Liver (tissue), 9 donors: ENCODE results near the gene PITPNB. TPM values are rescaled to one million over a fixed set of nuclear protein-coding genes. Genes with fewer than 3 reads are reported as not detected.

Experiments used
- DNase-seq: peaks from one replicate; pipeline ENCODE4 v3.0.0-alpha.2; 2017; ENCODE audit warnings: low spot score
- H3K27ac ChIP-seq, 2 donors: one replicate each; pipeline ENCODE4 v1.7.0; 2013; ENCODE audit warnings: inconsistent platforms in 2 of 2, low read length in 2 of 2, control low read depth in 1 of 2, low read depth in 1 of 2, mild to moderate bottlenecking in 1 of 2
- H3K27me3 ChIP-seq, 4 donors: one replicate each; pipeline versions ENCODE4 v1.6.1 to v1.7.0; 2013; ENCODE audit warnings: low read length in 3 of 4, inconsistent platforms in 1 of 4, mild to moderate bottlenecking in 1 of 4, moderate library complexity in 1 of 4; ENCODE audit not compliant: control insufficient read depth in 4 of 4, insufficient read depth in 4 of 4
- H3K36me3 ChIP-seq, 4 donors: one replicate each; pipeline versions ENCODE4 v1.6.1 to v1.7.0; 2013; ENCODE audit warnings: low read length in 3 of 4, mild to moderate bottlenecking in 3 of 4, low read depth in 1 of 4, moderate library complexity in 1 of 4; ENCODE audit not compliant: control insufficient read depth in 4 of 4, insufficient read depth in 3 of 4
- H3K4me1 ChIP-seq, 4 donors: one replicate each; pipeline versions ENCODE4 v1.6.1 to v1.7.0; 2013; ENCODE audit warnings: low read length in 3 of 4, mild to moderate bottlenecking in 3 of 4, moderate library complexity in 1 of 4; ENCODE audit not compliant: control insufficient read depth in 4 of 4, insufficient read depth in 4 of 4
- H3K4me3 ChIP-seq, 3 donors: one replicate each; pipeline versions ENCODE4 v1.6.1 to v1.7.0; 2013; ENCODE audit warnings: low read length in 3 of 3, control low read depth in 1 of 3, low read depth in 1 of 3, mild to moderate bottlenecking in 1 of 3
- H3K9ac ChIP-seq, 2 donors: one replicate each; pipeline ENCODE4 v1.7.0; 2013; ENCODE audit warnings: low read length in 2 of 2, mild to moderate bottlenecking in 2 of 2, moderate library complexity in 2 of 2, control low read depth in 1 of 2, low read depth in 1 of 2
- H3K9me3 ChIP-seq, 4 donors: one replicate each; pipeline versions ENCODE4 v1.6.1 to v1.7.0; 2013; ENCODE audit warnings: low read length in 3 of 4; ENCODE audit not compliant: control insufficient read depth in 4 of 4
- CTCF ChIP-seq: fragments of 150-350 bp; IDR thresholded peaks from 2 replicates; pipeline ENCODE4 v1.5.1; 2017; ENCODE audit warnings: improper control_type of control experiment, low read depth, low read length; ENCODE audit not compliant: missing input control
- EGR1 ChIP-seq, 2 donors: IDR thresholded peaks; 2 replicates each; pipeline ENCODE4 v1.6.1; 2016 to 2018; ENCODE audit warnings: antibody characterized with exemption in 2 of 2, low read depth in 2 of 2
- FOXA1 ChIP-seq: IDR thresholded peaks from 2 replicates; pipeline ENCODE4 v1.6.1; 2016; ENCODE audit warnings: antibody characterized with exemption
- FOXA2 ChIP-seq: IDR thresholded peaks from 2 replicates; pipeline ENCODE4 v1.6.1; 2016; ENCODE audit warnings: antibody characterized with exemption
- GABPA ChIP-seq, 2 donors: IDR thresholded peaks in 1 of 2; conservative IDR thresholded peaks in 1 of 2; 2 replicates each; pipeline ENCODE4 v1.6.1; 2016; ENCODE audit warnings: antibody characterized with exemption in 2 of 2, mild to moderate bottlenecking in 1 of 2, moderate library complexity in 1 of 2
- HNF4G ChIP-seq: IDR thresholded peaks from 2 replicates; pipeline ENCODE4 v1.6.1; 2016; ENCODE audit warnings: antibody characterized with exemption
- JUND ChIP-seq, 2 donors: IDR thresholded peaks; 2 replicates each; pipeline ENCODE4 v1.6.1; 2016; ENCODE audit warnings: antibody characterized with exemption in 2 of 2
- MAX ChIP-seq: IDR thresholded peaks from 2 replicates; pipeline ENCODE4 v1.6.1; 2016; ENCODE audit warnings: antibody characterized with exemption
- NR2F2 ChIP-seq: IDR thresholded peaks from 2 replicates; pipeline ENCODE4 v1.6.1; 2016; ENCODE audit warnings: antibody characterized with exemption
- RAD21 ChIP-seq, 2 donors: IDR thresholded peaks; 2 replicates each; pipeline ENCODE4 v1.6.1; 2016; ENCODE audit warnings: antibody characterized with exemption in 2 of 2, mild to moderate bottlenecking in 2 of 2
- RXRA ChIP-seq, 2 donors: IDR thresholded peaks; 2 replicates each; pipeline ENCODE4 v1.6.1; 2017 to 2018; ENCODE audit warnings: antibody characterized with exemption in 2 of 2, mild to moderate bottlenecking in 1 of 2
- SP1 ChIP-seq: IDR thresholded peaks from 2 replicates; pipeline ENCODE4 v1.6.1; 2018; ENCODE audit warnings: antibody characterized with exemption, mild to moderate bottlenecking
- TAF1 ChIP-seq: conservative IDR thresholded peaks from 2 replicates; pipeline ENCODE4 v1.6.1; 2016; ENCODE audit warnings: antibody characterized with exemption, mild to moderate bottlenecking
- YY1 ChIP-seq: IDR thresholded peaks from 2 replicates; pipeline ENCODE4 v1.6.1; 2016; ENCODE audit warnings: antibody characterized with exemption, mild to moderate bottlenecking
- ZBTB33 ChIP-seq: IDR thresholded peaks from 2 replicates; pipeline ENCODE4 v1.6.1; 2016; ENCODE audit warnings: antibody characterized with exemption
- WGBS: extraction: QIAGEN DNeasy Blood & Tissue Kit; methylation state at CpG from one replicate; pipeline ENCODE4 v1.1.7; 2013; 5-methylcytosine and 5-hydroxymethylcytosine counted together
- polyA plus RNA-seq, 2 donors: library from polyadenylated mRNA; stranded (reverse) in 1 of 2; unstranded in 1 of 2; fragments of 200-250 nt in 1 of 2; fragments of >200 nt in 1 of 2; fragmentation: Nextera tagmentation in 1 of 2; extraction: Ambion mirVana in 1 of 2; gene quantifications; one replicate each; pipeline versions ENCODE4 v1.2.1 to v1.2.3, GENCODE V29; 2013 to 2015
- total RNA-seq, 2 donors: library from RNA; depleted of rRNA; stranded (reverse); fragments of >200 nt; gene quantifications; one replicate each; pipeline ENCODE4 v1.2.3, GENCODE V29; 2014
- donor health status: healthy.
- donor health status: healthy.
- donor health status: healthy.
- donor health status: healthy.
- donor health status: healthy.

The PITPNB gene
- total and polyA plus RNA-seq, 4 donors, result 18.4 to 57.4 (median 34.4) TPM

GRCh38 chr22:27930331-27931060, 11.4 kb upstream of the PITPNB start:
- no peak overlapping the region for H3K4me3 ChIP-seq
- H3K27me3 ChIP-seq, result no peaks in the 10 kb centered on the region
- no peaks in the 10 kb centered on the region for H3K4me1 ChIP-seq
- H3K9ac ChIP-seq, result no peak overlapping the region
- H3K27ac ChIP-seq, result peak overlapping the region in 1 of 2 donors; percentile 55
- DNase-seq, result no peak
- TF ChIP-seq FOXA2, result no peak
- TF ChIP-seq NR2F2, result no peak
- no peak for TF ChIP-seq MAX
- no peak for TF ChIP-seq GABPA (IDR thresholded peaks at IDR 0.05 in 1 of 2, conservative IDR thresholded peaks at IDR 0.05 in 1 of 2)
- no peak for TF ChIP-seq ZBTB33
- TF ChIP-seq EGR1 (IDR thresholded peaks at IDR 0.05; ENCODE audit: low read depth in 2 of 2), result no peak
- TF ChIP-seq RAD21 (IDR thresholded peaks at IDR 0.05), result no peak
- no peak for TF ChIP-seq FOXA1
- TF ChIP-seq RXRA (IDR thresholded peaks at IDR 0.05), result no peak
- TF ChIP-seq YY1, result no peak
- WGBS, result 89% methylated on average over 3 of the region's 3 CpGs
- H3K36me3 ChIP-seq, result peaks cover 0 to 1% (median 0%) of the 10 kb centered on the region in 4 donors
- no peaks in the 10 kb centered on the region for H3K9me3 ChIP-seq

GRCh38 chr22:27927608-27928007, 8.6 kb upstream of the PITPNB start:
- WGBS, result 96% methylated on average over 1 of the region's 1 CpG
- H3K9me3 ChIP-seq, result no peaks in the 10 kb centered on the region
- peaks cover 0 to 4% (median 0%) of the 10 kb centered on the region in 4 donors for H3K4me1 ChIP-seq
- no peak for TF ChIP-seq CTCF
- no peak for TF ChIP-seq FOXA1
- no peak for TF ChIP-seq ZBTB33
- TF ChIP-seq FOXA2, result no peak
- no peak for TF ChIP-seq MAX
- no peak for TF ChIP-seq RAD21 (IDR thresholded peaks at IDR 0.05)
- no peak for TF ChIP-seq NR2F2
- TF ChIP-seq SP1, result no peak
- TF ChIP-seq YY1, result no peak
- TF ChIP-seq JUND (IDR thresholded peaks at IDR 0.05), result no peak
- TF ChIP-seq TAF1, result no peak
- TF ChIP-seq HNF4G, result no peak
- DNase-seq, result no peak
- no peak overlapping the region for H3K9ac ChIP-seq
- H3K36me3 ChIP-seq, result peaks cover 0 to 11% (median 3%) of the 10 kb centered on the region in 4 donors
- no peak overlapping the region for H3K27ac ChIP-seq
- no peak overlapping the region for H3K4me3 ChIP-seq
- H3K27me3 ChIP-seq, result no peaks in the 10 kb centered on the region
